ENCODE measurements around the gene FILIP1.

DNA sequence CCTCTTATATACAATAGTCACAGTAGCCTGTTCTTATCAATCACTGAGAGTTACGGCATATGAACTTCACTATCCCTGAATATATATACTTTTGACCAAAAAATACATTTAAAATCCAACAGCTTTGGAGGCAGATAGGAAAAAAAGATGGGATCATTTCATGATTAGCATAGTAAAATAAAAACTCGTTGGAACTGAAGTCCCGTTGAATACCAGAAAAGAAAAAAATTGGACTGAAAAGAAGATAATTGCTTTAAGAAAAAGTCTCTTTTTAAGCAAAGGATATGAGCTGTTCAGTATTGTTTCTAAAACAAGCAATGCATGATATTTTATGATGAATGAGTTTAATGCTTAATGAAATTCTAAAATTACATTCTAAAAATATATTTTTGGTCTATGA is 4.4 kb upstream of the FILIP1 start:
- TF ChIP-seq, protein P1, sequence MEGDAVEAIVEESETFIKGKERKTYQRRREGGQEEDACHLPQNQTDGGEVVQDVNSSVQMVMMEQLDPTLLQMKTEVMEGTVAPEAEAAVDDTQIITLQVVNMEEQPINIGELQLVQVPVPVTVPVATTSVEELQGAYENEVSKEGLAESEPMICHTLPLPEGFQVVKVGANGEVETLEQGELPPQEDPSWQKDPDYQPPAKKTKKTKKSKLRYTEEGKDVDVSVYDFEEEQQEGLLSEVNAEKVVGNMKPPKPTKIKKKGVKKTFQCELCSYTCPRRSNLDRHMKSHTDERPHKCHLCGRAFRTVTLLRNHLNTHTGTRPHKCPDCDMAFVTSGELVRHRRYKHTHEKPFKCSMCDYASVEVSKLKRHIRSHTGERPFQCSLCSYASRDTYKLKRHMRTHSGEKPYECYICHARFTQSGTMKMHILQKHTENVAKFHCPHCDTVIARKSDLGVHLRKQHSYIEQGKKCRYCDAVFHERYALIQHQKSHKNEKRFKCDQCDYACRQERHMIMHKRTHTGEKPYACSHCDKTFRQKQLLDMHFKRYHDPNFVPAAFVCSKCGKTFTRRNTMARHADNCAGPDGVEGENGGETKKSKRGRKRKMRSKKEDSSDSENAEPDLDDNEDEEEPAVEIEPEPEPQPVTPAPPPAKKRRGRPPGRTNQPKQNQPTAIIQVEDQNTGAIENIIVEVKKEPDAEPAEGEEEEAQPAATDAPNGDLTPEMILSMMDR (conservative IDR thresholded peaks at IDR 0.05; ENCODE audit: low read depth, low read length): no peak
- TF ChIP-seq EZH2 (IDR thresholded peaks at IDR 0.05; ENCODE audit: low read length, unreplicated experiment) (no peak), EZH2phosphoT487 (IDR thresholded peaks at IDR 0.05; ENCODE audit: borderline replicate concordance, low read length) (no peak)
